Effector CD4-positive, alpha-beta T cell (primary cell): ENCODE measurements around the gene GZF1.
"Not testable (repeated sequence)": the region's sequence is repeated elsewhere in the genome, so short reads cannot be mapped to it uniquely, and the experiment has no call there.

ENCODE experiments used
- DNase-seq: peaks from one replicate; pipeline ENCODE4 v3.0.0-alpha.2; 2020

Gene GZF1

GRCh38 chr20:23347791-23348190, 14.2 kb upstream of the GZF1 start:
- no peak for DNase-seq

- DNase-seq: not testable (repeated sequence)
Observed at GRCh38 chr20:23348510-23348909, 13.5 kb upstream of the GZF1 start.

GRCh38 chr20:23349338-23350195, 12.4 kb upstream of the GZF1 start:
- DNase-seq: peak; percentile 66

- peak; percentile 92 for DNase-seq
Observed at GRCh38 chr20:23350196-23350903, 11.6 kb upstream of the GZF1 start, which contains the start of gene NXT1. NXT1 (plus strand) TSS chr20:23350791; CDS start chr20:23354042, 3,251 bp downstream.

- DNase-seq: peak; percentile 55
Observed at GRCh38 chr20:23350904-23351838, 10.8 kb upstream of the GZF1 start.

GRCh38 chr20:23356203-23356602, 5.8 kb upstream of the GZF1 start:
- DNase-seq: no peak

- peak; percentile 100 for DNase-seq
Observed at GRCh38 chr20:23357767-23358562, 4.0 kb upstream of the GZF1 start.

- DNase-seq: no peak
Observed at GRCh38 chr20:23358563-23358906, 3.4 kb upstream of the GZF1 start.

GRCh38 chr20:23358923-23359593, 2.9 kb upstream of the GZF1 start:
- no peak for DNase-seq

GRCh38 chr20:23360531-23360930, 1.5 kb upstream of the GZF1 start:
- DNase-seq: no peak

- DNase-seq: no peak
Observed at GRCh38 chr20:23361119-23361475, 885 bp upstream of the GZF1 start.

- no peak for DNase-seq
Observed at GRCh38 chr20:23362392-23363256, 642 bp downstream of the GZF1 start.

- DNase-seq: no peak
Observed at GRCh38 chr20:23363257-23363649, 1.3 kb downstream of the GZF1 start.

- no peak for DNase-seq
Observed at GRCh38 chr20:23365390-23366165, 3.6 kb downstream of the GZF1 start.

- DNase-seq: no peak
Observed at GRCh38 chr20:23366384-23366783, 4.4 kb downstream of the GZF1 start.

- no peak for DNase-seq
Observed at GRCh38 chr20:23367770-23368169, 5.8 kb downstream of the GZF1 start.

- no peak for DNase-seq
Observed at GRCh38 chr20:23368316-23369071, 6.5 kb downstream of the GZF1 start.

- DNase-seq: no peak
Observed at GRCh38 chr20:23369072-23369823, 7.3 kb downstream of the GZF1 start.
